Effector memory CD8-positive, alpha-beta T cell (primary cell): ENCODE data around the gene HCRT.
"Not testable (repeated sequence)": the region's sequence is repeated elsewhere in the genome, so short reads cannot be mapped to it uniquely, and the experiment has no call there.

Experiments
- ATAC-seq: fragments of 150-1000 bp; cut with Tn5 transposase; replicated peaks from 2 replicates; pipeline ENCODE4 v1.10.0; 2021; ENCODE audit warnings: mild to moderate bottlenecking, moderate library complexity
- DNase-seq, 3 experiments: peaks; one replicate each; pipeline ENCODE4 v3.0.0; 2021
- H3K27ac Mint-ChIP-seq, 2 donors: one replicate each; pipeline ENCODE4 v1.8.0; 2022; ENCODE audit warnings: mild to moderate bottlenecking in 2 of 2, mixed read lengths in 2 of 2, moderate library complexity in 2 of 2
- H3K27me3 Mint-ChIP-seq, 2 donors: one replicate each; pipeline ENCODE4 v1.8.0; 2022; ENCODE audit warnings: mixed read lengths in 2 of 2
- H3K36me3 Mint-ChIP-seq: one replicate; pipeline ENCODE4 v1.8.0; 2022; ENCODE audit warnings: mild to moderate bottlenecking, moderate library complexity, mixed read lengths; ENCODE audit not compliant: insufficient read depth
- H3K4me1 Mint-ChIP-seq, 2 donors: one replicate each; pipeline ENCODE4 v1.8.0; 2022; ENCODE audit warnings: low read depth in 2 of 2, mixed read lengths in 2 of 2
- H3K4me3 Mint-ChIP-seq, 2 donors: one replicate each; pipeline ENCODE4 v1.8.0; 2022; ENCODE audit warnings: mild to moderate bottlenecking in 2 of 2, mixed read lengths in 2 of 2, moderate library complexity in 2 of 2
- H3K9me3 Mint-ChIP-seq, 2 donors: one replicate each; pipeline ENCODE4 v1.8.0; 2022; ENCODE audit warnings: mixed read lengths in 2 of 2

The HCRT gene

GRCh38 chr17:42210046-42210445, 24.8 kb upstream of the HCRT start:
- DNase-seq (no peak), ATAC-seq (no peak)
- H3K4me3 Mint-ChIP-seq, result no peak overlapping the region
- peaks cover 77% of the 10 kb centered on the region for H3K36me3 Mint-ChIP-seq
- no peaks in the 10 kb centered on the region for H3K4me1 Mint-ChIP-seq
- no peaks in the 10 kb centered on the region for H3K27me3 Mint-ChIP-seq
- no peaks in the 10 kb centered on the region for H3K9me3 Mint-ChIP-seq
- H3K27ac Mint-ChIP-seq, result no peak overlapping the region

DNA sequence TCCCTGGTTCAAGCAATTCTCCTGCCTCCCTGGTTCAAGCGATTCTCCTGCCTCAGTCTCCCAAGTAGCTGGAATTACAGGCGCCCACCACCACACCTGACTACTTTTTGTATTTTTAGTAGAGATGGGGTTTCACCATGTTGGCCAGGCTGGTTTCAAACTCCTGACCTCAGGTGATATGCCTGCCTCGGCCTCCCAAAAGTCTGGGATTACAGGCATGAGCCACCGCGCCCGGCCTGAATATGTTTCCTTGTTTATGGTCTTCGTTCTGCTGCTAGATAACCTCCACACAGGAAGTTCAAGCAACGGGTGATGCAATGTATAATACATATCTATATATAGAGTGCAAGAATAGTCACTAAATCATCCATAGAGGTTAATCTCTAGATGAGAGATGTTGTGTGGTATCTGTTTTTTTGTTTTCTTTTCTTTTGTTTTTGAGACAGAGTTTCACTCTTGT, 20.9 kb upstream of the HCRT start:
- H3K36me3 Mint-ChIP-seq, result peaks cover 87% of the 10 kb centered on the region
- DNase-seq, result not testable (repeated sequence)

DNA sequence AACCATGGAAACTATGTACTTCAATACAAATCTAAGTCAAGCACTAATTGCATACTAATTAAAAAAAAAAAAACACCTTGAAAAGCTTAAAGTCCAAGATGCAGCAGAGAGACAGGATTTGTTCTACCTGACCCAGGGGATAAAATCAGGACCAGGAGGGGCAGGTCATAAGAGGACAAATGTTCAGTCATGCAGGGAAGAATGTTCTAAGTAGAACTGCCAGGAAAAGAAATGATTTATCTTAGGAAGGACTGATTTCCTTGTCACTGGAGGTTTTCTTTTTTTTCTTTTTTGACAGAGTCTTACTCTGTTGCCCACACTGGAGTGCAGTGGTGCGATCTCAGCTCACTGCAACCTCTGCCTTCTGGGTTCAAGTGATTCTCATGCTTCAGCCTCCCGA, 18.1 kb upstream of the HCRT start:
- Mint-ChIP-seq H3K4me1 (peaks cover 0 to 2% of the 10 kb centered on the region in 2 donors), H3K36me3 (peaks cover 77% of the 10 kb centered on the region), H3K9me3 (no peaks in the 10 kb centered on the region), H3K27me3 (no peaks in the 10 kb centered on the region), H3K4me3 (no peak overlapping the region), H3K27ac (peak overlapping the region; percentile 39 to 55)
- ATAC-seq, result no peak
- no peak for DNase-seq

More for the DNA sequence above, 20.9 kb upstream of the HCRT start:
- ATAC-seq, H3K9me3 Mint-ChIP-seq, H3K27me3 Mint-ChIP-seq, H3K4me1 Mint-ChIP-seq, H3K4me3 Mint-ChIP-seq: not testable (repeated sequence)
- peak overlapping the region; percentile 32 to 77 for H3K27ac Mint-ChIP-seq

- Mint-ChIP-seq H3K27ac (peak overlapping the region; percentile 55 to 68), H3K36me3 (peaks cover 74% of the 10 kb centered on the region), H3K4me3 (no peak overlapping the region), H3K9me3 (no peaks in the 10 kb centered on the region), H3K4me1 (peaks cover 0 to 2% of the 10 kb centered on the region in 2 donors), H3K27me3 (no peaks in the 10 kb centered on the region)
- DNase-seq (no peak), ATAC-seq (no peak)
Observed at GRCh38 chr17:42202696-42203095, 17.4 kb upstream of the HCRT start.

DNA sequence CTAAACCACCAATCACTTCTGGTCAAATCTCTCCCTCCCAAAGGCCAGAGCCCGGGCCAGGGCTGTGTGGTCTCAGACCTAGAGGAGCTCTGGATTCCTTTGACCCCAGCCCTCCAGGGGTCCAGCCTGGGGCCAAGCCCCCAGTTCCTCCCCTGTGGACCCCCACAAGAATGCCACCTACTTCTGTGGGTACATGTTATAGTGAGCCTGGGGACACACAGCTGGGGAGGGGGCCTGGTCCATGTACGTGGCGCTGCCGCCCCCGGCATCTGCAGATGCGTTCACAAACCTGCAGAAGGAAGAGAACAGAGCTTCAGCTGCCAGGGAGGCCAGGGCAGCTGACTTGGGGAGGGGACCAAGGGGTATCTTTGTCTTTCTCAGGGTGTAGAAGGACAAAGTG, 16.9 kb upstream of the HCRT start:
- H3K9me3 Mint-ChIP-seq, result no peaks in the 10 kb centered on the region
- peaks cover 70% of the 10 kb centered on the region for H3K36me3 Mint-ChIP-seq
- H3K4me3 Mint-ChIP-seq, result no peak overlapping the region
- H3K27ac Mint-ChIP-seq, result peak overlapping the region in 1 of 2 donors; percentile 68
- DNase-seq, result no peak
- ATAC-seq, result no peak
- peaks cover 0 to 2% of the 10 kb centered on the region in 2 donors for H3K4me1 Mint-ChIP-seq
- H3K27me3 Mint-ChIP-seq, result no peaks in the 10 kb centered on the region

DNA sequence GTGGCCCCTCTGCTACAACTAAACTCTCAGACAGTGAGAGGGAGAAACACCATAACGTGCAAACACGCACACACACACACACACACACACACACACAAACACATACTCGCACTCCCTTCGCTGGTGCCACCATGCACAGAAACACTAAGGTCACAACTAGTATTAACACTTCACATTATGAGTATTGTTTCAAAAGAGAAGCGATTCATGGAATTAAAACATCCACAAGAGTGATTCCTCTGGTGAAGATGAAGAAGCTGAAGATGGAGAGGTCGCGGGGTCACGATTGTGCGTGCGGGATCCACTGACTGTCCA, 16.2 kb upstream of the HCRT start:
- no peak for DNase-seq
- Mint-ChIP-seq H3K36me3 (peaks cover 62% of the 10 kb centered on the region), H3K27ac (no peak overlapping the region), H3K9me3 (no peaks in the 10 kb centered on the region), H3K4me3 (no peak overlapping the region), H3K4me1 (peaks cover 0 to 2% of the 10 kb centered on the region in 2 donors), H3K27me3 (no peaks in the 10 kb centered on the region)
- ATAC-seq, result no peak

DNA sequence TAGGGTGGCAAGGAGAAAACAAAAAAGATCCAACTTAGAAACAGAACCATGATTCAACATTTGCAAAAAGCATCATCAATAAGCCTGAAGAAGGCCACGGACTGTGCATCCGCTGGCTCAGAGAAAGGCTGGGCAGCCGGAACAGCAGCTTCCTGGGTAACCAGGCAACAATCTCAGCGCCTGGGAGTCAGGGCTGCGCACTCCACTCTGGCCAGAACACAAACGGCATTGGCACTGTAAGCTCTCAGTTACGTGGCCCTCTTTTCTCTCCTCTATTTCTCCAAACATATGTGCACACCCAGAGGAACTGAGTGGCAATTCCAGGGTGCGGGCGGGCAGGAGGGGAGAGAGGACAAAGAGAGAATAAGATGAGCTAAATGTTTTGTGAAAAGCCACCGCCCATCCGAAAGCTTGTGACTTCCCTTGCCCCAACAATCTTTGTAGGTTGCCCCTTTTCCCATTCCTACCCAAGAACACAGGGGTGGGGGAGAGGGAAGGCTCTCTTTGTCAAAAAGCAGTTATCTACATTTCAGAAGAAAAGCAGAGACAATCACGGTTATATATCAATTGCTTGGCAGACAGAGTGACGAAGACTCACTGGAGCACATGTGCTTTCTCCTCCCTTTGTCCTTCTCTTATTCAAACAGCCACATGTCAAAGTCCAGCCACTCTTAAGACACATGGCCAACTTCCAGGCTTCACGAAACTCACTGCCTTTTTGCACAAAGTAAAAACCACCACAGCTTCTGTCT, 15.6 kb upstream of the HCRT start:
- peaks cover 0 to 2% of the 10 kb centered on the region in 2 donors for H3K4me1 Mint-ChIP-seq
- H3K27me3 Mint-ChIP-seq, result no peaks in the 10 kb centered on the region
- no peaks in the 10 kb centered on the region for H3K9me3 Mint-ChIP-seq
- H3K36me3 Mint-ChIP-seq, result peaks cover 57% of the 10 kb centered on the region
- ATAC-seq (no peak), DNase-seq (no peak)
- H3K4me3 Mint-ChIP-seq, result no peak overlapping the region
- no peak overlapping the region for H3K27ac Mint-ChIP-seq

DNA sequence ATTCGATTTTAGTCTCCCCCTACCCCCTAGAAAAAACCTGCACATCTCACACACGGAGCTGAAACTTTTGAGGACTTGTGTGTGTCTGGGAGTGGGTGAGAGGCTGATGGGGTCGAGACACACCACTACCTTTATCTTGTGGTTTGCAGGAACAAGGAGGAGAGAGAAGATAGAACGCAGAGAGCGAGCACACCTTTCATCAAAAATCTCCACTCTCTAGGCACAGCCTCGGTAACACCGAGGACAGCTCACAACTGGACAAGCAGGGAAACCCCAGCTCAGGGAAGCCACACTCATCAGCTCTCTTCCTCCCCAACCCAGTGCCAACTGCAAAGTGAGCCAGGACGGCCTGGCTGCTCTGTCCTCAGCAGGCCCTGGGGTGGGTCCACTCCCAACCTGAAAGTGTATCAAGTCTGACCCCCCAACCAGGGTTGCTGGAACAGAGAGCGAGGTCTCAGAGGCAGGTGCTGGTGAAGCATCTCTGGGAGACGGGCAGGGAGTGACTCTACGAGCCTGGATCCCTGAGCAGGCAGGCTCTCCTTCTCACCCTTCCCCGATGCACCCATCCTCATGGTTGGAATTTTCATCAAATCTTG, 14.3 kb upstream of the HCRT start:
- no peak for ATAC-seq
- no peak overlapping the region for H3K4me3 Mint-ChIP-seq
- no peaks in the 10 kb centered on the region for H3K27me3 Mint-ChIP-seq
- H3K36me3 Mint-ChIP-seq, result peaks cover 44% of the 10 kb centered on the region
- H3K27ac Mint-ChIP-seq, result no peak overlapping the region
- H3K9me3 Mint-ChIP-seq, result no peaks in the 10 kb centered on the region
- H3K4me1 Mint-ChIP-seq, result peaks cover 1 to 3% of the 10 kb centered on the region in 2 donors
- no peak for DNase-seq

- ATAC-seq, result peak; percentile 14
- no peak overlapping the region for H3K27ac Mint-ChIP-seq
- peaks cover 6 to 8% of the 10 kb centered on the region in 2 donors for H3K4me1 Mint-ChIP-seq
- no peak for DNase-seq
- H3K27me3 Mint-ChIP-seq, result no peaks in the 10 kb centered on the region
- no peak overlapping the region for H3K4me3 Mint-ChIP-seq
- H3K36me3 Mint-ChIP-seq, result peaks cover 38% of the 10 kb centered on the region
- H3K9me3 Mint-ChIP-seq, result no peaks in the 10 kb centered on the region
Observed at GRCh38 chr17:42198897-42199296, 13.6 kb upstream of the HCRT start.

DNA sequence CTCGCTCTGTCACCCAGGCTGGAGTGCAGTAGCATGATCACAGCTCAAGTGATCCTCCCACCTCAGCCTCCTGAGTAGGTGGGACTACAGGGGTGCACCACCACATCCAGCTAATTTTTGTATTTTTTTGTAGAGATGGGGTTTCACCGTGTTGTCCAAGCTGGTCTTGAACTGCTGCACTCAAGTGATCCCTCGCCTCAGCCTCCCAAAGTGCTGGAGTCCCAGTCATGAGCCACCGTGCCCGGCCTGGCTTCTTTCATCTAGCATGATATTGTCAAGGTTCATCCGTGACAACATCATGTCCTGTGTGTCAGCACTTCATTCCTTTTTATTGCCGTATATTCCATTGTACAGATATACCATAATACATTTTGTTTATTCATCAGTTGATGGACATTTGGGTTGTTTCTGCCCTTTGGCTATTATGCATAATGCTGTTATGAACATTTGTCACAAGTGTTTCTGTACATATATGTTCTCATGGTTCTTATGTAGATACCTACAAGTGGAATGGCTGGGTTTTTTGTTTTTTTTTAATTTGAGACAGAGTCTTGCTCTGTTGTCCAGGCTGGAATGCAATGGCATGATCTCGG, 12.4 kb upstream of the HCRT start:
- no peaks in the 10 kb centered on the region for H3K27me3 Mint-ChIP-seq
- DNase-seq (no peak), ATAC-seq (no peak)
- H3K9me3 Mint-ChIP-seq, result no peaks in the 10 kb centered on the region
- H3K27ac Mint-ChIP-seq, result peak overlapping the region; percentile 73 to 80
- peaks cover 17 to 19% of the 10 kb centered on the region in 2 donors for H3K4me1 Mint-ChIP-seq
- H3K4me3 Mint-ChIP-seq, result no peak overlapping the region
- peaks cover 28% of the 10 kb centered on the region for H3K36me3 Mint-ChIP-seq

DNA sequence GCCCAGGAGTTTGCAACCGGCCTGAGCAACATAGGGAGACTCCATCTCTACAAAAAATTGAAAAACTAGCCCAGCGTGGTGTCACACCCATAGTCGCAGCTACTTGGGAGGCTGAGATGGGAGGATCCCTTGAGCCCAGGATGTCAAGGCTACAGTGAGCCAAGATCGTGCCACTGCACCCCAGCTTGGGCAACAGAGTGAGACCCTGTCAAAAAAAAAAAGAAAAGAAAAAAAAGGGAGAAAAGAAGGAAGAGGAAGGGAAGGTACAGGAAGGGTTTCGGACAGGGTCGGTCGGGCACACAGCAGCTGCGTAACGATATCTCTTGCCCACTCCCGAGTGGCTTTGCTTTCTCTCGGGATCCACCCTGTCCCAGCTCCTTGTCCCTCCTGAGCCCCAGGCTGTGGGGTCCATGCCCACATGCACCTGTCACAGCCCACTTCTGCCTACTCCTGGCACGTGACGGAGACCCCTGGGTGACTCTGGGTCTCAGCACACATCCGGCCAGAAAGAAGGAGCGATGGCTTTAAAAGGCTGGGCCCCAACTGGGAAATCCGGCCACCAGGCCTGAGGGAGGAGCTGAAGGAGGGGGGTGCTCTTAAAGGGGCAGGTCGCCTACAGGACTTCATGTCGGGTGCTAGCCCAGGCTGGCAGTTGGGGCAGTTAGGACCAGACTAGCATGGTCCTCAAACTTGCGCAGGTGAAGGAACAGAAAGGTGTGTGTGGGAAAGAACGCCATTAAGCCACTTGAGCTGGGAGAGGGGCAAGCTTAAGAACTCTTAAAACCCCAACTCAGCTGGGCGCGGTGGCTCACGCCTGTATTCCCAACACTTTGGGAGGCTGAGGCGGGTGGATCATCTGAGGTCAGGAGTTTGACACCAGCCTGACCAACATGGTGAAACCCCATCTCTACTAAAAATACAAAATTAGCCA, 9.0 kb upstream of the HCRT start, which contains the start of gene GHDC:
Gene GHDC, minus strand, starts transcription at position 526 of the 931 bp plus-strand sequence. CDS start 913 bp downstream, outside the sequence.
- Mint-ChIP-seq H3K27me3 (no peaks in the 10 kb centered on the region), H3K4me3 (peak within 1 kb of the TSS; percentile 94 to 99), H3K36me3 (peaks cover 3% of the 10 kb centered on the region), H3K4me1 (peaks cover 22 to 23% of the 10 kb centered on the region in 2 donors), H3K27ac (peak within 1 kb of the TSS; percentile 91 to 95), H3K9me3 (no peaks in the 10 kb centered on the region)
- DNase-seq (peak; percentile 66 to 73 (median 67)), ATAC-seq (peak; percentile 99)

DNA sequence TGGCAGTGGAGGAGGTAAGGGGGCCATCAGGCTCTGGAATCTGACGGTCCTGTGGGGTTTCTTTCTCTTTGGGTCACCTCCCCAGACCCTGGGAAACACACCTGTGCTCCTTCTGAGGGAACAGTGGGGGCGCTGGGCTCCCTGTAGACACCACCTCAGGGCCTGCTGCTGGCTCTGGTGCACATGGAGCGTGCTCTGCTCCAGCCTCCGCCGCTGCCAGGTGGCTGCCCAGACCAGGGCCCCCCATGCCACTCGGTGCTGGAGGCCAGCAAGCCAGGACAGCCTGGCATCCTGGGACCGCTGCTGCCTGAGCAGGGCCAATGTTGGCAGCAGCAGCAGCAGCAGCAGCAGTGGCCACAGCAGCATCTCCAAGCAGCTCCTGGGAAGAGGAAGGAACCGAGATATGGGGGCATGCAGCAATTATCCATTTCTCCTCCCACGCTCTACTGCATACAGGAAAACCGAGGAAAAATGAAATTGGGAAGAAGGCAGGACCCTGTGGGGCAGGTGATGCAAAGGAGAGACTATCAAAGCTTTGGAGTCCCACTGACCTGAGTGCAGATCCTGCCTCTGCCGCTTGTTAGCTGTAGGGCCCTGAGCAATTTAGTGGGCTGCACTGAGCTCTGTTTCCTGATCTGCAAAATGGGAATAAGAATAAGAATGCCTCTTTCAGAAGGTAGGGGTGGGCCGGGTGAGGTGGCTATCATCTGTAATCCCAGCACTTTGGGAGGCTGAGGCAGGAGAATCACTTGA, 8.1 kb upstream of the HCRT start:
- no peaks in the 10 kb centered on the region for H3K36me3 Mint-ChIP-seq
- H3K27ac Mint-ChIP-seq, result peak overlapping the region; percentile 91 to 95

More for the DNA sequence above, 8.1 kb upstream of the HCRT start:
- no peak for ATAC-seq
- DNase-seq, result no peak
- Mint-ChIP-seq H3K27me3 (no peaks in the 10 kb centered on the region), H3K9me3 (no peaks in the 10 kb centered on the region), H3K4me3 (peak overlapping the region; percentile 94 to 99), H3K4me1 (peaks cover 21 to 22% of the 10 kb centered on the region in 2 donors)
